HEK293T (cell line): ENCODE data around the gene ATG14.

Experiments
- CTCF ChIA-PET: fragments of 350-600 bp; formaldehyde crosslinking; extraction: SDS; loops from one replicate; lab custom pipeline; 2021; ENCODE audit warnings: antibody characterized with exemption, inconsistent platforms; lab: Yijun Ruan, JAX
- POLR2A ChIA-PET: fragments of 350-600 bp; formaldehyde crosslinking; extraction: SDS; loops from one replicate; lab custom pipeline; 2020; ENCODE audit warnings: antibody characterized with exemption, inconsistent platforms; lab: Yijun Ruan, JAX
- DNase-seq: peaks from one replicate; pipeline ENCODE4 v3.0.0; 2012; ENCODE audit warnings: mixed read lengths; ENCODE audit errors: extremely low spot score
- ARNT ChIP-seq: fragments of 450-650 bp; IDR thresholded peaks from 2 replicates; pipeline ENCODE4 v1.6.1; 2017; ENCODE audit warnings: mild to moderate bottlenecking
- BHLHE40 ChIP-seq: fragments of 450-650 bp; IDR thresholded peaks from 2 replicates; pipeline ENCODE4 v1.6.1; 2016; ENCODE audit warnings: mild to moderate bottlenecking, moderate library complexity, borderline replicate concordance
- CTBP1 ChIP-seq: fragments of 450-650 bp; IDR thresholded peaks from 2 replicates; pipeline ENCODE4 v1.6.1; 2016; ENCODE audit warnings: borderline replicate concordance
- ELF4 ChIP-seq: fragments of 450-650 bp; IDR thresholded peaks from 2 replicates; pipeline ENCODE4 v1.6.1; 2017; ENCODE audit warnings: antibody characterized with exemption
- FOXA1 ChIP-seq: fragments of 450-650 bp; IDR thresholded peaks from 2 replicates; pipeline ENCODE4 v1.6.1; 2016; ENCODE audit warnings: mild to moderate bottlenecking
- FOXK2 ChIP-seq: fragments of 450-650 bp; IDR thresholded peaks from 2 replicates; pipeline ENCODE4 v1.6.1; 2016; ENCODE audit warnings: mild to moderate bottlenecking
- FOXM1 ChIP-seq: fragments of 450-650 bp; IDR thresholded peaks from 2 replicates; pipeline ENCODE4 v1.6.1; 2017; ENCODE audit warnings: mild to moderate bottlenecking, borderline replicate concordance
- HDGF ChIP-seq: fragments of 450-650 bp; IDR thresholded peaks from 2 replicates; pipeline ENCODE4 v1.6.1; 2017; ENCODE audit warnings: antibody characterized with exemption, borderline replicate concordance
- L3MBTL2 ChIP-seq: fragments of 450-650 bp; conservative IDR thresholded peaks from 2 replicates; pipeline ENCODE4 v1.6.1; 2016; ENCODE audit warnings: mild to moderate bottlenecking
- LEF1 ChIP-seq: fragments of 450-650 bp; IDR thresholded peaks from 2 replicates; pipeline ENCODE4 v1.6.1; 2017; ENCODE audit warnings: mild to moderate bottlenecking, borderline replicate concordance
- NFRKB ChIP-seq: fragments of 450-650 bp; IDR thresholded peaks from 2 replicates; pipeline ENCODE4 v1.6.1; 2016; ENCODE audit warnings: mild to moderate bottlenecking, moderate library complexity
- PKNOX1 ChIP-seq: fragments of 450-650 bp; IDR thresholded peaks from 2 replicates; pipeline ENCODE4 v1.6.1; 2016
- SUZ12 ChIP-seq: fragments of 450-650 bp; IDR thresholded peaks from 2 replicates; pipeline ENCODE4 v1.6.1; 2016; ENCODE audit warnings: mild to moderate bottlenecking
- TARDBP ChIP-seq: fragments of 450-650 bp; IDR thresholded peaks from 2 replicates; pipeline ENCODE4 v1.6.1; 2016
- ZNF384 ChIP-seq: fragments of 450-650 bp; IDR thresholded peaks from 2 replicates; pipeline ENCODE4 v1.6.1; 2016

Gene ATG14

GRCh38 chr14:55327179-55327578 is 84.5 kb downstream of the ATG14 start:
- DNase-seq = no peak
- POLR2A ChIA-PET = no interaction called here
- CTCF ChIA-PET = no interaction called here
- TF ChIP-seq BHLHE40 = no peak

- ChIA-PET POLR2A (no interaction called here), CTCF (no interaction called here)
- DNase-seq = no peak
- TF ChIP-seq LEF1 = no peak
- no peak for TF ChIP-seq HDGF
- TF ChIP-seq NFRKB = no peak
- TF ChIP-seq FOXK2 = no peak
- TF ChIP-seq TARDBP = no peak
- TF ChIP-seq ELF4 = no peak
- no peak for TF ChIP-seq PKNOX1
- no peak for TF ChIP-seq BHLHE40
These were observed 86.8 kb downstream of the ATG14 start for GRCh38 chr14:55324812-55325211.

- no peak for DNase-seq
- POLR2A ChIA-PET = no interaction called here
- CTCF ChIA-PET = no interaction called here
- TF ChIP-seq FOXA1 (no peak), HDGF (no peak), SUZ12 (no peak), ARNT (no peak), ZNF384 (no peak), ELF4 (no peak), CTBP1 (no peak), BHLHE40 (no peak), PKNOX1 (no peak), FOXK2 (no peak)
These were observed 87.7 kb downstream of the ATG14 start for GRCh38 chr14:55323910-55324309.

- DNase-seq = no peak
- ChIA-PET CTCF (interaction anchor here (1.1 kb wide), 1 partner anchor 8 kb away, joined by 3 read pairs; no protein-coding TSS in a partner anchor), POLR2A (no interaction called here)
- TF ChIP-seq FOXK2 = no peak
These were observed 92.9 kb downstream of the ATG14 start for GRCh38 chr14:55318694-55319093.

- no peak for TF ChIP-seq ELF4
- no peak for TF ChIP-seq PKNOX1
- no peak for TF ChIP-seq HDGF
- no peak for TF ChIP-seq SUZ12
- no peak for TF ChIP-seq TARDBP
- no peak for TF ChIP-seq LEF1
- no peak for TF ChIP-seq FOXM1
- TF ChIP-seq FOXK2 = no peak
- TF ChIP-seq FOXA1 = no peak
- no peak for TF ChIP-seq L3MBTL2
- TF ChIP-seq CTBP1 = no peak
These were observed 93.9 kb downstream of the ATG14 start for GRCh38 chr14:55317542-55318306.

GRCh38 chr14:55316564-55316963 is 95.1 kb downstream of the ATG14 start:
- TF ChIP-seq L3MBTL2 = no peak
- no peak for TF ChIP-seq ELF4
- TF ChIP-seq BHLHE40 = no peak
- no peak for TF ChIP-seq HDGF
- no peak for TF ChIP-seq ZNF384
- TF ChIP-seq ARNT = no peak
- TF ChIP-seq TARDBP = no peak
- POLR2A ChIA-PET = no interaction called here
- no peak for DNase-seq
- CTCF ChIA-PET = interaction anchor here (0.6 kb wide), 1 partner anchor 24 kb away, joined by 3 read pairs; no protein-coding TSS in a partner anchor

More at GRCh38 chr14:55317542-55318306, 93.9 kb downstream of the ATG14 start:
- DNase-seq = no peak
- ChIA-PET CTCF (interaction anchor here (1.1 kb wide), 1 partner anchor 8 kb away, joined by 3 read pairs; no protein-coding TSS in a partner anchor), POLR2A (no interaction called here)
